SK-N-SH (cell line): Measurements from ENCODE around the gene ITPRID2.

Experiments used
- CHD2 ChIP-seq: fragments of 150-350 bp; IDR thresholded peaks from 2 replicates; pipeline ENCODE4 v1.6.1; 2018; ENCODE audit warnings: low read length; ENCODE audit not compliant: partially characterized antibody
- EP300 ChIP-seq, 2 experiments: IDR thresholded peaks; 2 replicates each; pipeline versions ENCODE4 v1.4.0 to v1.6.1; 2012; ENCODE audit warnings: borderline replicate concordance in 1 of 2, low read depth in 1 of 2, low read length in 1 of 2
- FOXM1 ChIP-seq: IDR thresholded peaks from 2 replicates; pipeline ENCODE4 v1.4.0; 2012; ENCODE audit warnings: low read depth, mild to moderate bottlenecking
- JUND ChIP-seq: IDR thresholded peaks from 2 replicates; pipeline ENCODE4 v1.4.0; 2012
- NRF1 ChIP-seq: IDR thresholded peaks from 2 replicates; pipeline ENCODE4 v1.6.1; 2012; ENCODE audit warnings: low read depth, mild to moderate bottlenecking, low read length
- RXRA ChIP-seq: IDR thresholded peaks from 2 replicates; pipeline ENCODE4 v1.4.0; 2012; ENCODE audit warnings: low read depth, mild to moderate bottlenecking, borderline replicate concordance
- SIN3A ChIP-seq: IDR thresholded peaks from 2 replicates; pipeline ENCODE4 v1.6.1; 2012; ENCODE audit warnings: low read depth, mild to moderate bottlenecking, low read length, moderate library complexity, borderline replicate concordance
- TAF1 ChIP-seq: IDR thresholded peaks from 2 replicates; pipeline ENCODE4 v1.6.1; 2012; ENCODE audit warnings: low read depth, mild to moderate bottlenecking, low read length, moderate library complexity, borderline replicate concordance
- TF ChIP-seq, protein P1 (sequence below): fragments of 200-600 bp; sonication (generic); IDR thresholded peaks from 2 replicates; pipeline ENCODE4 v1.6.1; 2017; ENCODE audit warnings: antibody characterized with exemption, mild to moderate bottlenecking, moderate library complexity
- TF ChIP-seq, protein P2 (sequence below): IDR thresholded peaks from 2 replicates; pipeline ENCODE4 v1.6.1; 2012; ENCODE audit warnings: mild to moderate bottlenecking, low read depth, low read length, moderate library complexity
- TF ChIP-seq, protein P3 (sequence below): IDR thresholded peaks from 2 replicates; pipeline ENCODE4; 2012

DNA sequence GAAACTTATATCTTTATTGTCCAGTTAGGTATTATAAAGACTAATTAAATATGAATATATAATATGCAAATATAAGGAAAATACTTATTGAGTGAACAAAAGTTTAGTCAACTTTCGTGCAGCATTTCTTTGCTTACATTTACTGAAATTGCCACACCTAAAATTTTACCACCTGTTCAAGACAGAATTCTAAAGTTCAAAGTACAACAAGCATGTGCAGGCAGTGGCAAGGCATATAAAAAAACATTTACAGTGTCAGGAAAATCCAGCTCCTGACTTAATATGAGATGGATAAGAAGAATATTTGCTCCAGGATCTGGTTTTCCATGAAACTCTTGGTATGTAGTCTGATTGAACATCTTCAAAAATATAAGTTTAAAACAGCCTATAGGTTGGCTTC, 4.8 kb downstream of the ITPRID2 start:
- TF ChIP-seq, protein P1, sequence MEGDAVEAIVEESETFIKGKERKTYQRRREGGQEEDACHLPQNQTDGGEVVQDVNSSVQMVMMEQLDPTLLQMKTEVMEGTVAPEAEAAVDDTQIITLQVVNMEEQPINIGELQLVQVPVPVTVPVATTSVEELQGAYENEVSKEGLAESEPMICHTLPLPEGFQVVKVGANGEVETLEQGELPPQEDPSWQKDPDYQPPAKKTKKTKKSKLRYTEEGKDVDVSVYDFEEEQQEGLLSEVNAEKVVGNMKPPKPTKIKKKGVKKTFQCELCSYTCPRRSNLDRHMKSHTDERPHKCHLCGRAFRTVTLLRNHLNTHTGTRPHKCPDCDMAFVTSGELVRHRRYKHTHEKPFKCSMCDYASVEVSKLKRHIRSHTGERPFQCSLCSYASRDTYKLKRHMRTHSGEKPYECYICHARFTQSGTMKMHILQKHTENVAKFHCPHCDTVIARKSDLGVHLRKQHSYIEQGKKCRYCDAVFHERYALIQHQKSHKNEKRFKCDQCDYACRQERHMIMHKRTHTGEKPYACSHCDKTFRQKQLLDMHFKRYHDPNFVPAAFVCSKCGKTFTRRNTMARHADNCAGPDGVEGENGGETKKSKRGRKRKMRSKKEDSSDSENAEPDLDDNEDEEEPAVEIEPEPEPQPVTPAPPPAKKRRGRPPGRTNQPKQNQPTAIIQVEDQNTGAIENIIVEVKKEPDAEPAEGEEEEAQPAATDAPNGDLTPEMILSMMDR: no peak
- TF ChIP-seq RXRA: no peak
- TF ChIP-seq FOXM1: no peak
- TF ChIP-seq, protein P2, sequence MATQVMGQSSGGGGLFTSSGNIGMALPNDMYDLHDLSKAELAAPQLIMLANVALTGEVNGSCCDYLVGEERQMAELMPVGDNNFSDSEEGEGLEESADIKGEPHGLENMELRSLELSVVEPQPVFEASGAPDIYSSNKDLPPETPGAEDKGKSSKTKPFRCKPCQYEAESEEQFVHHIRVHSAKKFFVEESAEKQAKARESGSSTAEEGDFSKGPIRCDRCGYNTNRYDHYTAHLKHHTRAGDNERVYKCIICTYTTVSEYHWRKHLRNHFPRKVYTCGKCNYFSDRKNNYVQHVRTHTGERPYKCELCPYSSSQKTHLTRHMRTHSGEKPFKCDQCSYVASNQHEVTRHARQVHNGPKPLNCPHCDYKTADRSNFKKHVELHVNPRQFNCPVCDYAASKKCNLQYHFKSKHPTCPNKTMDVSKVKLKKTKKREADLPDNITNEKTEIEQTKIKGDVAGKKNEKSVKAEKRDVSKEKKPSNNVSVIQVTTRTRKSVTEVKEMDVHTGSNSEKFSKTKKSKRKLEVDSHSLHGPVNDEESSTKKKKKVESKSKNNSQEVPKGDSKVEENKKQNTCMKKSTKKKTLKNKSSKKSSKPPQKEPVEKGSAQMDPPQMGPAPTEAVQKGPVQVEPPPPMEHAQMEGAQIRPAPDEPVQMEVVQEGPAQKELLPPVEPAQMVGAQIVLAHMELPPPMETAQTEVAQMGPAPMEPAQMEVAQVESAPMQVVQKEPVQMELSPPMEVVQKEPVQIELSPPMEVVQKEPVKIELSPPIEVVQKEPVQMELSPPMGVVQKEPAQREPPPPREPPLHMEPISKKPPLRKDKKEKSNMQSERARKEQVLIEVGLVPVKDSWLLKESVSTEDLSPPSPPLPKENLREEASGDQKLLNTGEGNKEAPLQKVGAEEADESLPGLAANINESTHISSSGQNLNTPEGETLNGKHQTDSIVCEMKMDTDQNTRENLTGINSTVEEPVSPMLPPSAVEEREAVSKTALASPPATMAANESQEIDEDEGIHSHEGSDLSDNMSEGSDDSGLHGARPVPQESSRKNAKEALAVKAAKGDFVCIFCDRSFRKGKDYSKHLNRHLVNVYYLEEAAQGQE: no peak
- TF ChIP-seq, protein P3, sequence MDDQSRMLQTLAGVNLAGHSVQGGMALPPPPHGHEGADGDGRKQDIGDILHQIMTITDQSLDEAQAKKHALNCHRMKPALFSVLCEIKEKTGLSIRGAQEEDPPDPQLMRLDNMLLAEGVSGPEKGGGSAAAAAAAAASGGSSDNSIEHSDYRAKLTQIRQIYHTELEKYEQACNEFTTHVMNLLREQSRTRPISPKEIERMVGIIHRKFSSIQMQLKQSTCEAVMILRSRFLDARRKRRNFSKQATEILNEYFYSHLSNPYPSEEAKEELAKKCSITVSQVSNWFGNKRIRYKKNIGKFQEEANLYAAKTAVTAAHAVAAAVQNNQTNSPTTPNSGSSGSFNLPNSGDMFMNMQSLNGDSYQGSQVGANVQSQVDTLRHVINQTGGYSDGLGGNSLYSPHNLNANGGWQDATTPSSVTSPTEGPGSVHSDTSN: no peak
- TF ChIP-seq EP300 (IDR thresholded peaks at IDR 0.05; ENCODE audit: borderline replicate concordance in 1 of 2, low read depth in 1 of 2, low read length in 1 of 2): no peak
- no peak for TF ChIP-seq SIN3A
- TF ChIP-seq TAF1: no peak
- TF ChIP-seq NRF1: no peak
- no peak for TF ChIP-seq JUND
- TF ChIP-seq CHD2: no peak
